ENCODE results near the gene ZDHHC6.
"Not testable (repeated sequence)": the region's sequence is repeated elsewhere in the genome, so short reads cannot be mapped to it uniquely, and the experiment has no call there.

Gene ZDHHC6

GRCh38 chr10:112447620-112447928 is 860 bp upstream of the ZDHHC6 start:
- no peak for DNase-seq
- in situ Hi-C loops (cut with MboI; ENCODE audit: low pct_unique_long_range_greater_than_20kb, low sequenced_read_pairs), result no loop called here

DNA sequence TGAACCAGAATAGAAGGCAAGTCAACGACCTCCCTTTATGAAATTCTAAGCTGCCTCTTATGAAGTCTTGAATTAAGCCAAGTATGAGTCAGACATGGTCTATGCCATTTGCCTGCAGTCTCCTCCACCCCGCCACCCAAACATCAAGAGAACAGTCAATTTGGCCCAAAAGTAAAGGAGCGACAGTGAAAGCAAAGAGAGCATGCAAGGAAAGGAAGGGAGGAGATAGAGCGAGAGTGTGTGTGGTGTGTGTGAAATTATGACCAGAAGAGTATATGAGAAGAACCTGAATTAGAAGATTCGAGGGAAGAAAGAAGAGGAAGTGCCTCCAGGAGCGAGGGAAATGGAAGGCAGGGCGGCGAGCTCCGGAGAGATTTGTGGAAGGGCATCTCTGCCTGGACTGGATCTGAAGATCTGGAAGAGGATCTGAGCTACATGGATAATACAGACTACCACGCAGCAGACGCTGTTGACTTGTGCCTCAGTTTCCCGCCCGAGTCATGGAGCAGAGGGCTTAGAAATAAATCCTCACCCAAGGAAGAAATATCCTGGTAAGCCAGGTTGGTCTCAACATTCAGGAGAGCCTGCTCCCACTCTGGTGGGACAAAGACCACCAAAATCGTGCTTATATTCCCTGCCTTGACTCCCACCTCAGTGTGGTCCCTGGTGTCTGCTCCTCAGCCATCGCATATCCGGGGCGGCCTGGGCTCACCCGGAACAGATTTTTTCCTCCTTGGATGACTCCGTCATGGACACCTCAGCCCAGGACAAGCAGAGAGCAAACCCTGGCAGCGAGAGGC is 459 bp downstream of the ZDHHC6 start:
- DNase-seq, result peak; percentile 54
- in situ Hi-C loops (cut with MboI; ENCODE audit: low pct_unique_long_range_greater_than_20kb, low sequenced_read_pairs), result no loop called here

- in situ Hi-C loops (cut with MboI; ENCODE audit: low pct_unique_long_range_greater_than_20kb, low sequenced_read_pairs), result no loop called here
- DNase-seq, result no peak
Measured at GRCh38 chr10:112442063-112442462, 4.7 kb downstream of the ZDHHC6 start.

DNA sequence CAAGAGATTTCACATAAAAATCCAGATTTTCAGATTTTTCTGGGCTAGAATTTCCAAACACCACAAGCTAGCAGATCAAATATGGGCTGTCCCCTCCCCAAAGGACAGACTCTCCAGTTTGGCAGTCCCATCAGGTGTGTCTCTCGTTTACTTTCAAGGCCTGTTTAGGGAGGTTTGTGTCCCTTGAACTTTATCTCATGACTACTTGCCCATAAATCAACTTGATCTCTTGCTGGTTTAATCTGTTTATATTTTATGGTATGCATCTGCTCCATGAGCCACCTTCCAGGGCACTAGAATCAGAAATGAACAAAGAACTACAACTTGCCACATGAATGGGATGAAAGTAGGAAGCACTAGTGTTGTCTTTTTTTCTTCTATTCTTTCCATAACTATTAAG is 5.2 kb downstream of the ZDHHC6 start:
- in situ Hi-C loops (cut with MboI; ENCODE audit: low pct_unique_long_range_greater_than_20kb, low sequenced_read_pairs), result no loop called here
- DNase-seq, result no peak

DNA sequence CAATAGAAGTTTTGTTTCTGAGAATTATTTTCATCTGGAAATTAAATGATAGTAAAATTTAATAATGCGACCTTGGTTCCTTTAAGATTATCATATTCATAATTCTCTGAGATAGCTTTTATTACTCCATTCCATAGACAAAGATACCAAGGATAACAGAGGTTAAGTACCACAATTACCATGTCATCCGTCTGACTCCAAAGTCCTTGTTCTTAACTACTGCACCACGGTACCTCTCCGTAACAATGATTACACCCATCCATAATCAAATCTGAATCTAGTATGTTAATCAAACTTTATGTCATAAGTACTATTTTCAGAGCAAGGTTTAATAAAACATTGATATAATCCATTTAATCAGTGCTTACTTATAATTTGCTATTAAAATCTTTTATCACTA is 8.4 kb downstream of the ZDHHC6 start:
- in situ Hi-C loops (cut with MboI; ENCODE audit: low pct_unique_long_range_greater_than_20kb, low sequenced_read_pairs), result no loop called here

DNA sequence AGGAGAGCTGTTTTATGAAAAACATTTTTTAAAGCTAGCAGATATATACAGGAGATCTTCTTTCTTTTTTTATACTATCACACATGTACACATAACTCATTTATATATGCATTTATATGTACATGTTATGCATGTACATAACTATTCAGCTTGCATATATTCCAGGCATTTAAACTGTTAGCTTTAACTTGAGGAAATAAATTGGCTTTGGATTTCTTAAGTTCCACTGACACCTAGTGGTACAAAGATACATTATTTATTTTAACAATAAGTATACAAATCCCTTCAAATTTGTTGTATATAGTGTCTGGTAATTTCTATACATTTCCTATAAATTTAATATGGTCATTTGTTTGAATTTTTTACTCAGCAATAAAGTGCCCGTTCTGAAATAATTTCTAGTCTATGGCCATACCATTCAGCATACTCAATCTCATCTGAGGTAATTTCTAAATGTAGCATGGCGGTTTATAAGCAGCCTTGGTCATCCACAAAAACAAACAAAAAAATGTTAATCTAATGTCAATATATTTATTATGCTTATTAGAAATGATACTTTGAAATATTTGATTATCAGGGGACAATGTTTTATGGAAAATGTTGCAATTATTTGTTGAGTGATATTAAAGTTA is 11.6 kb downstream of the ZDHHC6 start:
- peak; percentile 37 for DNase-seq
- in situ Hi-C loops (cut with MboI; ENCODE audit: low pct_unique_long_range_greater_than_20kb, low sequenced_read_pairs), result no loop called here

More for the DNA sequence above, 8.4 kb downstream of the ZDHHC6 start:
- DNase-seq, result no peak

GRCh38 chr10:112433136-112433535 is 13.6 kb downstream of the ZDHHC6 start:
- DNase-seq, result no peak
- in situ Hi-C loops (cut with MboI; ENCODE audit: low pct_unique_long_range_greater_than_20kb, low sequenced_read_pairs), result no loop called here

DNA sequence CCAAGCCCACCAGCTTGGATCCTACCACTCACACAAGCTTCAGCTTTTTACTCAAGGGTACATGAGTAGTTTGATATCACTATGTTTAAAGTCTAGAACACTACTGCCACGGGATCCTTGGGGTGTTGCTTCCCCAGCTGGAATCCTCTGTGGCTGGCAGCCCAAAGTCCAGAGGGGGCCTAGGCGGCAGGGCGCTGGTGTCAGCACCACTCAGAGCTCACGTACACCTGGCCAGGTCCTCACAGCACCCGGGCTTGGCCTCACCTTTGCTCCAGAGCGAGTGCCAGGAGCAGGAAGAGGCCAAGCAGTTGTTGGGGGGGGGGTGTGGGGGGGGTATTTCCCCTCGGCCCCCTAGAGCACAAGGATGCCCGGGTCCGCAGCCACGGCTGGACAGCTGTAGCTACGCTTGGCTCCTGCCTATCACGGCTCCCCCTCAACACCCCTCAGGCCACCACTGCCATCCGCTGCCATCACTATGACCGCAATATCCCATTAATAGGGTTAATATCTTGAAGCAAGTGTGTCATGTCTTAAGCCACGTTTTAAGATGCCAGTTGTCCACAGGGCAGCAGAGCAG is 17.0 kb downstream of the ZDHHC6 start:
- in situ Hi-C loops (cut with MboI; ENCODE audit: low pct_unique_long_range_greater_than_20kb, low sequenced_read_pairs), result no loop called here

GRCh38 chr10:112429147-112429546 is 17.6 kb downstream of the ZDHHC6 start:
- in situ Hi-C loops (cut with MboI; ENCODE audit: low pct_unique_long_range_greater_than_20kb, low sequenced_read_pairs), result no loop called here
- DNase-seq, result no peak

More for the DNA sequence above, 17.0 kb downstream of the ZDHHC6 start:
- no peak for DNase-seq

- no peak for DNase-seq
- in situ Hi-C loops (cut with MboI; ENCODE audit: low pct_unique_long_range_greater_than_20kb, low sequenced_read_pairs), result no loop called here
Measured at GRCh38 chr10:112426111-112426510, 20.6 kb downstream of the ZDHHC6 start.

- DNase-seq, result no peak
- in situ Hi-C loops (cut with MboI; ENCODE audit: low pct_unique_long_range_greater_than_20kb, low sequenced_read_pairs), result no loop called here
Measured at GRCh38 chr10:112424651-112425050, 22.1 kb downstream of the ZDHHC6 start.

GRCh38 chr10:112421731-112422130 is 25.0 kb downstream of the ZDHHC6 start:
- in situ Hi-C loops (cut with MboI; ENCODE audit: low pct_unique_long_range_greater_than_20kb, low sequenced_read_pairs), result no loop called here
- DNase-seq, result no peak

DNA sequence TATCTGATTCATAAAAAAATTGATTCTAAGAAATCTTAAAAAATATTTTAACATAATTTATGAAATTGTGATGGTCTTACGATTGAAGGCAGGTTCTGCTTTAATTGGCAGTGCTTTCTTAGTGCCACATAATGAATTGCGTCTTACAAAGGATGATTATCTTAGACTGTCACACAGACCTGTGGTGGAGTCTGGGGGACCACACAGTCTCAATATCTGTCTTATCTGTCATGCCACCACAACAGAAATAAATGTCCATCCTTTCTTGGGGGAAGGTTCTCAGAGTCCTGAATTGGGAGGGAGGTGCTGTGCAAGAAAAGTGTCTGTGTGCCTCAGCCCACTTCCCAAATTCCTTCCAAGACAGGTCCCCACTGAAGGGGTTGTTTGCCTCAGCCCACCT is 34.0 kb downstream of the ZDHHC6 start:
- DNase-seq, result no peak
- in situ Hi-C loops (cut with MboI; ENCODE audit: low pct_unique_long_range_greater_than_20kb, low sequenced_read_pairs), result no loop called here

GRCh38 chr10:112409755-112410154 is 37.0 kb downstream of the ZDHHC6 start:
- in situ Hi-C loops (cut with MboI; ENCODE audit: low pct_unique_long_range_greater_than_20kb, low sequenced_read_pairs), result no loop called here

DNA sequence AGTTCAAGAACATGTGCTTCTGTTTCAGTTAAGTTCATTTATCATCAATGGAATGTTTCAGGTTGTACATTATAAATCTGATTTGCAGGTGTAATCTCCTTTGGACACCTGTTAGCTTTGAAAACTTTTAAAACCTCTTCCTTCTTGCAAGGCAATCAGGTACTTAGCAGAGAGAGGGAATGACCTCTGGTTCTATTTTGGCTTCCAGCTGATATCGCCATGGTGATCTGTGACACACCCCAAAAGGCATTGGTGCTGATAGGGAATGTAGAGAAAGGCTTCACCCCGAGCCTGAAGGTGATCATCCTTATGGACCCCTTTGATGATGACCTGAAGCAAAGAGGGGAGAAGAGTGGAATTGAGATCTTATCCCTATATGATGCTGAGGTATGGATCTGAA is 37.4 kb downstream of the ZDHHC6 start:
- DNase-seq, result no peak
- in situ Hi-C loops (cut with MboI; ENCODE audit: low pct_unique_long_range_greater_than_20kb, low sequenced_read_pairs), result no loop called here

More at GRCh38 chr10:112409755-112410154, 37.0 kb downstream of the ZDHHC6 start:
- DNase-seq, result no peak

DNA sequence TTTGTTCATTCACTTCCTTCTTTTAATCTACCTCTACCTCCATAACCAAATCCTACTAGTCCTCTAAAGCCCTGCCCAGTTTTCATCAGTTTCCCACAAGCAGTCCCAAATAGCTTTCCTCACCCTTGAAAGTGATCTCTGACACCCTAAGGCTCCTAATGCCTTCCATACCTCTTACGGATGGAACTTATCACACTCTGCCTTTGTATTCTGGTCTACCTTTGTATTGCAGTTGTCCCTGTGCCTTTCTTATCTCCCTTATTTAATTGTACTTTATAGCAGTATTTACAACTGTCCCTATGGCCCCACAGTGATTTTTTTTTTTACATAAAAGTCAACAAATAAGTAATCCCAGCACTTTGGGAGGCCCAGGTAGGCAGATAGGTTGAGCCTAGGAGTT is 39.0 kb downstream of the ZDHHC6 start:
- in situ Hi-C loops (cut with MboI; ENCODE audit: low pct_unique_long_range_greater_than_20kb, low sequenced_read_pairs), result no loop called here
- DNase-seq, result no peak

DNA sequence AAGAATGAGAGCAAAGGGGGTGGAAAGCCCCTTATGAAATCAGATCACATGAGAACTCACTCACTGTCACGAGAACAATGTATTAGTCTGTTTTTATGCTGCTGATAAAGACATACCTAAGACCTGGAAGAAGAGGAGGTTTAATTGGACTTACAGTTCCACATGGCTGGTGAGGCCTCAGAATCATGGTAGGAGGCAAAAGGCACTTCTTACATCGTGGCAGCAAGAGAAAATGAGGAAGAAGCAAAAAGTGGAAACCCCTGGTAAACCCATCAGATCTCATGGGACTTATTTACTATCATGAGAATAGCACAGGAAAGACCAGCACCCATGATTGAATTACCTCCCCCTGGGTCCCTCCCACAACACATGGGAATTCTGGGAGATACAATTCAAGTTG is 39.9 kb downstream of the ZDHHC6 start:
- in situ Hi-C loops (cut with MboI; ENCODE audit: low pct_unique_long_range_greater_than_20kb, low sequenced_read_pairs); DNase-seq: not testable (repeated sequence)

- in situ Hi-C loops (cut with MboI; ENCODE audit: low pct_unique_long_range_greater_than_20kb, low sequenced_read_pairs), result no loop called here
- no peak for DNase-seq
Measured at GRCh38 chr10:112404617-112405016, 42.1 kb downstream of the ZDHHC6 start.

- in situ Hi-C loops (cut with MboI; ENCODE audit: low pct_unique_long_range_greater_than_20kb, low sequenced_read_pairs), result no loop called here
Measured at GRCh38 chr10:112402917-112403316, 43.8 kb downstream of the ZDHHC6 start.

GRCh38 chr10:112397592-112397991 is 49.1 kb downstream of the ZDHHC6 start:
- DNase-seq, result no peak
- in situ Hi-C loops (cut with MboI; ENCODE audit: low pct_unique_long_range_greater_than_20kb, low sequenced_read_pairs), result no loop called here

More at GRCh38 chr10:112402917-112403316, 43.8 kb downstream of the ZDHHC6 start:
- DNase-seq, result no peak
